Epithelial cell of esophagus (primary cell): ENCODE data around the gene NOTO.

ENCODE experiments used
- DNase-seq: peaks from one replicate; pipeline ENCODE4 v3.0.0; 2010; ENCODE audit warnings: low read depth
- H3K4me3 ChIP-seq: 2 replicates; pipeline ENCODE4 v1.5.1; 2011; ENCODE audit warnings: mild to moderate bottlenecking, low read length, control low read depth
- CTCF ChIP-seq: IDR thresholded peaks from 2 replicates; pipeline ENCODE4 v1.5.1; 2011; ENCODE audit warnings: low read depth, mild to moderate bottlenecking, low read length, control low read depth, inconsistent platforms; ENCODE audit not compliant: insufficient read depth; ENCODE audit errors: missing control alignments

The NOTO gene

GRCh38 chr2:73244580-73244979 lies 42.2 kb downstream of the NOTO start:
- no peak for DNase-seq
- TF ChIP-seq CTCF, result no peak
- no peak overlapping the region for H3K4me3 ChIP-seq

- no peak for DNase-seq
- H3K4me3 ChIP-seq, result no peak overlapping the region
- no peak for TF ChIP-seq CTCF
Measured at GRCh38 chr2:73246850-73247249, 44.5 kb downstream of the NOTO start.

GRCh38 chr2:73249636-73250035 lies 47.3 kb downstream of the NOTO start:
- no peak overlapping the region for H3K4me3 ChIP-seq
- no peak for DNase-seq
- TF ChIP-seq CTCF, result no peak

- no peak for TF ChIP-seq CTCF
- no peak for DNase-seq
- H3K4me3 ChIP-seq, result no peak overlapping the region
Measured at GRCh38 chr2:73250872-73251846, 48.8 kb downstream of the NOTO start.

GRCh38 chr2:73252238-73253027 lies 50.1 kb downstream of the NOTO start:
- no peak for TF ChIP-seq CTCF
- H3K4me3 ChIP-seq, result no peak overlapping the region
- no peak for DNase-seq

- H3K4me3 ChIP-seq, result no peak overlapping the region
- DNase-seq, result no peak
- no peak for TF ChIP-seq CTCF
Measured at GRCh38 chr2:73253400-73253799, 51.0 kb downstream of the NOTO start.
